ENCODE data around the gene GNAI3.

The GNAI3 gene

DNA sequence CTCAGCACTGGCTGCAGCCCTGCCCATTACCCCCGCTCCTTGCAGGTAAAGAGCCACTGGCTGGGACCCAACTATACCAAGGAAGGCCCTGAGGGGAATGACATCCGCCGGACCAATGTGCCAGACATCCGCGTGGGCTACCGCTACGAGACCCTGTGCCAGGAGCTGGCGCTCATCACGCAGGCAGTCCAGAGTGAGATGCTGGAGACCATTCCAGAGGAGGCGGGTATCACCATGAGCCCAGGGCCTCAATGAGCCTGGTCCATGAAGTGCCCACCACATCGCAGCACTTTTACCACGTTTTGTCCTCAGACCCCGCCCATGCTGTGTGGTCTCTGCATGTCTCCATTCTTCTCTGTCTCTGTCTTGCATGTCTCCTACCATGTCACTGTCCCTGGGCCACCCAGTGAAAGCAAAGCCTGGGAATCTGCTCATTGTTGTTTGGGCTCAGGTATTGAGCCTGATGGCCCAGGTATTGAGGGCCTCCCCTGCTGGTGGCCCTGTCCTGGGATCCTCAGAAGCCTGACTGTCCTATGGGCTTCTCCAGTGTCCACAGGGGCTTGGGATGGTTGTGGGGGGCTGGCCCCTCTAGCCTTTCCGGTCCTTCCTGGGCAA lies 82.6 kb downstream of the GNAI3 start:
- H3K4me3 ChIP-seq (replicated peaks; ENCODE audit: low read depth, low read length), result no peak overlapping the region
- DNase-seq (ENCODE audit: extremely low read depth, low read depth), result no peak
- TF ChIP-seq, protein P1, sequence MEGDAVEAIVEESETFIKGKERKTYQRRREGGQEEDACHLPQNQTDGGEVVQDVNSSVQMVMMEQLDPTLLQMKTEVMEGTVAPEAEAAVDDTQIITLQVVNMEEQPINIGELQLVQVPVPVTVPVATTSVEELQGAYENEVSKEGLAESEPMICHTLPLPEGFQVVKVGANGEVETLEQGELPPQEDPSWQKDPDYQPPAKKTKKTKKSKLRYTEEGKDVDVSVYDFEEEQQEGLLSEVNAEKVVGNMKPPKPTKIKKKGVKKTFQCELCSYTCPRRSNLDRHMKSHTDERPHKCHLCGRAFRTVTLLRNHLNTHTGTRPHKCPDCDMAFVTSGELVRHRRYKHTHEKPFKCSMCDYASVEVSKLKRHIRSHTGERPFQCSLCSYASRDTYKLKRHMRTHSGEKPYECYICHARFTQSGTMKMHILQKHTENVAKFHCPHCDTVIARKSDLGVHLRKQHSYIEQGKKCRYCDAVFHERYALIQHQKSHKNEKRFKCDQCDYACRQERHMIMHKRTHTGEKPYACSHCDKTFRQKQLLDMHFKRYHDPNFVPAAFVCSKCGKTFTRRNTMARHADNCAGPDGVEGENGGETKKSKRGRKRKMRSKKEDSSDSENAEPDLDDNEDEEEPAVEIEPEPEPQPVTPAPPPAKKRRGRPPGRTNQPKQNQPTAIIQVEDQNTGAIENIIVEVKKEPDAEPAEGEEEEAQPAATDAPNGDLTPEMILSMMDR (IDR thresholded peaks at IDR 0.05; ENCODE audit: low read depth, low read length, missing control alignments), result no peak

DNA sequence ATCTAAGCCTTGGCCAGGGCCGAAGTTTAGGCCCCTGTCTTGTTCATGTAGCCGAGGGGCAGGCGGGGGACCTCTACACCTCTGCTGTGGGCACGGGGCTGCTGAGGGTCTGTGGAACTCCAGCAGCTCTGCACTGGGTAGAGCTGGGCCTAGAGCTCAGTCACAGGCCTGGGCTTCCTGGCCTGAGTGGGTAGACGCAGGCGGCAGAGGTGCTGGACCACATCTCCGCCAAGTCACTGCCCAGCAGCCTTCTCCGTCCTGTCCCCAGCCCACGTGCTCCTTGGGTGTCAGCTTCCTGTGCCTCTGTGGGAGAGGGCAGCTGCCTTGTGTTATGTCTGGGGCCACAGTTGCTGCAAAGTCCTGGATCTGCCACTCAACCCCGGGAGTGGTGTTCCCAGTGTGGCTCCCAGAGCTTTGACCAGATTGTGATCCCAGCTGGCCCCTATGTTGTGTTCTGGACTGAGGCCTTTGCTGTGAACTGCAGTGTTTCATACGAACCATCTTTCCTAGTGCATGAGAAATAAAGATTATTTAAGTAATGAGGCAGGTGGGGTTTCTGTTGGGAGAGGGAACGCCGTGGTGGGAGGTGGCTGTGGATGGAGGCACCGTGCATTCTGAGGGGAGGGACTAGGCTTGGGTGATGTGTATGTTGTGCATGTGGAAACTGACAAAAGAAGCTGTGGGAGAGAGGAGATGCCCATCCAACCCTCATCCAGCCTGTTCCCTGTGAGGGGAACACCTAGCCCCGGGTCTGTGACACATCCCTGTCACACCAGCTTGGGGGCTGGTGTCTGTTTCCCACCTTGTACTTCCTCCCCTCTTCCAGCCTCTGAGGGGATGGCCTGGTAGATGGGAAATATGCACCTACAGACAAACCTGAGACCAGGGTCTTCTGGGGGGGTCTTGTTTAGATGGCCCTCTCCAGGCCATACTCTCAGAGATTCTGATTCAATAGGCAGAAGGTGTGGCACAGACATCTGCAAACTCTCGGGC lies 83.4 kb downstream of the GNAI3 start:
- TF ChIP-seq, protein P1 (IDR thresholded peaks at IDR 0.05; ENCODE audit: low read depth, low read length, missing control alignments), result no peak
- no peak overlapping the region for H3K4me3 ChIP-seq (replicated peaks; ENCODE audit: low read depth, low read length)
- DNase-seq (ENCODE audit: extremely low read depth, low read depth), result no peak

DNA sequence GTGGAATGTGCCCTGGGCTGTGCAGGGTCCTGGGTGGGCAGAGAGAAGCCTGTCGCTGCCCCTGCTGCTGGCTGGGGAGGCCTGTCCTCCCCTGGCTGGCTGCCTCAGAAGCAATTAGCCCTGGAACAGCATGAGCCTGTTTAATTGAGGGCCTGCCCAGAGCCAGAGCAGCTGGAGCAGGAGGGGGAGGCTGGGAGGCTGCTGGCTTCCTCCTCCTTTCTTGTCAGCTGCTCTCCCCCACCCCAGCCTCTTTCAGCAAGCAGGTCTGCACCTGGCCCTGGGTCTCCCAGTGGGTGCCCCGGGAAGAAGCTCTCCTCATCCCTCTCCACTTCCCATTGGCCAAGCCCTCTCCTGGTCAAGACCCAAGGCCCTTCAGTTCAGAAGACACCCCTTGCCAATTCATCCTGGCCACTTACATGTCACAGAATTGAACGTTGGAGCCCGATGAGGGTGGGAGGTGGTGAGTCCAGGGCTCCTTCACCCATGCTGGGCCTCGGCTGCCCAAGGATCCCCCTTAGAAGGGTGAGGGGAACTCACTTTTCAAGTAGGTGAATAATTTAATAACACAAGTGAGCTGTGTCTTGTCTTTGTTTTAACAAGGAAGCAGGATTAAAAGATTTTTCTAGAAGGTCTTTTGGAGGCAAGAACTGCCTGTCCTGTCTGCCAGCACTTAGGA lies 84.4 kb downstream of the GNAI3 start:
- no peak for DNase-seq (ENCODE audit: extremely low read depth, low read depth)
- H3K4me3 ChIP-seq (replicated peaks; ENCODE audit: low read depth, low read length), result no peak overlapping the region
- TF ChIP-seq, protein P1 (IDR thresholded peaks at IDR 0.05; ENCODE audit: low read depth, low read length, missing control alignments), result no peak

DNA sequence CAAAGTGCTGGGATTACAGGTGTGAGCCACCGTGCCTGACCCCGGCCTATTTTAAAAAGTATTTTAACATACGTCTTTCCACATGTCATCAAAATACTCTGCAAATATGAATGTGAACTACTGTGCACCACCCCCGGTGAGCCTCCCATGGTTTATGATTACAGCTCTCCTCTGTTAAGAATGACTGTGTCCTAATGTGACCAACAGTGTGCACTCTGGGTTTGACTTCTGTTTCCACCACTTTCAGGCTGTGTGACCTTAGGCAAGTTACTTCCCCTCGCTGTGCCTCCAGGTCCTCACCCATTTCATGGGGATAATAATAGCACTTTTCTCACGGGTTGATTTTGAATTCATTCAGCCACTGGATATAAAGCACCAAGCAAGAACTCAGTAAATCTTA lies 85.9 kb downstream of the GNAI3 start:
- TF ChIP-seq, protein P1 (IDR thresholded peaks at IDR 0.05; ENCODE audit: low read depth, low read length, missing control alignments), result no peak
- DNase-seq (ENCODE audit: extremely low read depth, low read depth), result no peak

DNA sequence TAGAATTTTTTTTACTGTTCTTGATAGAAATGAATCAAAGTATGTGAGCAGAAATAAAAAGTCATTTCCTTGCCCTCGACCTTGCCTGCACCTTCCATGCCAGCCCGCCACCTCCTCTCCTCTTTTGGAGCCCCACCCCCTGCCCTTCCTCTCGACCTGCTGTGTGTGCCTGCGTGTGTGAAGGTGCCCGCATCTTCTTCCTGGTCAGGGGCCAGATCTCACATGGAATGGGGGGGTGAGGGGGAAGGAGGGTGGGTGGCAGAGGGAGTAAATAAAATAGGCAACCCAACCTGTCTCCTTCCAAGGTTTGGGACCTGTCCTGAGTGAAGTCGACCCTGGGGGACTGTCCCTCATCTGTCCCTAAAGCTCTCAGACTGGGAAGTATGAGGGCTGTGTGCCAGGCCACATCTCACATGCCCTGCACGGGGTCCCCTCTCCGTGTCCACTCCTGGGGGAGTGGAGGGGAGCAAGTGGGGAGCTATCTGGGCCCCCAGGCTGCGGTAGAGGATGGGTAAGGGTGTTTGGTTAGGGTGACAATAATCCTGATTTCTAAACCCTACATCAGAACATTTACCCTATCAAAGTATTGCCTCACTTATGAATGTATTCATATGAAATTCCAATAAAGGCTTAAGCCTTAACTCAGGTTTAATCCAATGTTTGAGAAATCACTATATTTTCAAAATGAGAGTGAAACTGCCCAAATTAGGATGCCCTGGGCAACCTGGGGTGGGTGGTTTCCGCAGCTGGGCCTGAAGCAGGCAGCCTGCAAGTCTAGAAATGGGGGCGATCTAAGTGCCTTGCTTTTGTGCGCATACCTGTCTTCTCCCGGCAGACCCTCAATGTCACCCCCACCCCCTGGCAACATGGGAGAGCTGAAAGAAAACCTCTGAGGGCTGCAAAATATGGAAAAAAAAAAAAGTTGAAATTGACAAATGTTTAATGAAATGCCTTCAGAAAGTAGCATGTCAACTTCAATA lies 86.6 kb downstream of the GNAI3 start:
- TF ChIP-seq, protein P1 (IDR thresholded peaks at IDR 0.05; ENCODE audit: low read depth, low read length, missing control alignments), result no peak
- DNase-seq (ENCODE audit: extremely low read depth, low read depth), result no peak
- no peak overlapping the region for H3K4me3 ChIP-seq (replicated peaks; ENCODE audit: low read depth, low read length)

More for the DNA sequence above, 85.9 kb downstream of the GNAI3 start:
- no peak overlapping the region for H3K4me3 ChIP-seq (replicated peaks; ENCODE audit: low read depth, low read length)

DNA sequence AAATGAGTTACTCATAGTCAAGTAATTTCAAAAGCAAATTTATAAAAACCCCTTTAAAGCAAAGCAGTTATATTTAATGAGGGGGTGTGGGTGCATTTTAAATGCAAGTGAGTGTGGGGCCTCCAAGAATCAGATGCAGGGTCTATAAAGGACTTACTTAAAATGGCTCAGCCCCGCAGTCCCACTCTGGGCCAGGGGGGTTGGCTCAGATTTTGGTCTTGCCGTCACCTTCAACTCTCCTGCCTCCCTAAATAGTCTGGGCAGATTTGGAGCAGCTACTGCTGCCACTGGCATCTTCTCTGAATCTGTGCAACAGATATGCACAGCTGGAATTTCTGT lies 87.4 kb downstream of the GNAI3 start:
- no peak for DNase-seq (ENCODE audit: extremely low read depth, low read depth)
- H3K4me3 ChIP-seq (replicated peaks; ENCODE audit: low read depth, low read length), result no peak overlapping the region
- TF ChIP-seq, protein P1 (IDR thresholded peaks at IDR 0.05; ENCODE audit: low read depth, low read length, missing control alignments), result no peak

All from HFF-Myc (cell line).